Sigmoid colon (tissue), 7 donors: ENCODE measurements around the gene TBC1D10A. TPM values are rescaled to one million over a fixed set of nuclear protein-coding genes. Genes with fewer than 3 reads are reported as not detected.

Experiments used
- DNase-seq: peaks from one replicate; pipeline ENCODE4 v3.0.0-alpha.2; 2019
- H3K27ac ChIP-seq, 4 donors: fragments of 200-600 bp; sonication (generic); one replicate each; pipeline ENCODE4 v1.5.1; 2016 to 2019; ENCODE audit warnings: mild to moderate bottlenecking in 1 of 4
- H3K27me3 ChIP-seq, 3 donors: fragments of 200-600 bp; sonication (generic); one replicate each; pipeline ENCODE4 v1.5.1; 2019; ENCODE audit warnings: mild to moderate bottlenecking in 1 of 3
- H3K36me3 ChIP-seq, 4 donors: fragments of 200-600 bp; sonication (generic); one replicate each; pipeline ENCODE4 v1.5.1; 2016 to 2019
- H3K4me1 ChIP-seq, 4 donors: fragments of 200-600 bp; sonication (generic); one replicate each; pipeline ENCODE4 v1.5.1; 2017 to 2019
- H3K4me3 ChIP-seq, 4 donors: fragments of 200-600 bp; sonication (generic); one replicate each; pipeline ENCODE4 v1.5.1; 2017 to 2019; ENCODE audit warnings: mild to moderate bottlenecking in 2 of 4, moderate library complexity in 1 of 4
- H3K9me3 ChIP-seq, 4 donors: fragments of 200-600 bp in 3 of 4; sonication (generic) in 3 of 4; one replicate each; pipeline versions ENCODE4 v1.5.1 to v1.6.1; 2013 to 2019
- EP300 ChIP-seq, 4 donors: sonication (generic); formaldehyde crosslinking; IDR thresholded peaks; one replicate each; pipeline ENCODE4 v1.6.1; 2017; ENCODE audit warnings: antibody characterized with exemption in 4 of 4
- POLR2A ChIP-seq, 2 donors: fragments of 450-650 bp; IDR thresholded peaks; one replicate each; pipeline ENCODE4 v1.6.1; 2016; ENCODE audit warnings: antibody characterized with exemption in 2 of 2, mild to moderate bottlenecking in 2 of 2, moderate library complexity in 2 of 2
- POLR2AphosphoS5 ChIP-seq, 4 donors: sonication (generic); formaldehyde crosslinking; IDR thresholded peaks; one replicate each; pipeline ENCODE4 v1.6.1; 2017; ENCODE audit warnings: antibody characterized with exemption in 4 of 4
- WGBS, 2 donors: extraction: QIAGEN DNeasy Blood & Tissue Kit; methylation state at CpG; one replicate each; pipeline ENCODE4 v1.1.7; 2013; 5-methylcytosine and 5-hydroxymethylcytosine counted together
- intact Hi-C: fragments of 100-400 bp; cut with DNase I; formaldehyde crosslinking; loops from one replicate; pipeline ENCODE4 v1.15.1; 2023
- polyA plus RNA-seq, 3 donors: library from polyadenylated mRNA; stranded (reverse); fragments of 200-250 nt; gene quantifications; one replicate each; pipeline ENCODE4 v1.2.3, GENCODE V29; 2013
- total RNA-seq, 4 donors: library from RNA; depleted of rRNA; stranded (reverse); fragments of >200 nt; gene quantifications; one replicate each; pipeline ENCODE4 v1.1.0, GENCODE V29; 2016
- TF ChIP-seq, protein P1 (sequence below), 4 experiments: fragments of 450-650 bp in 3 of 4; fragments of 200-600 bp in 1 of 4; IDR thresholded peaks; one replicate each; pipeline ENCODE4 v1.5.1; 2016 to 2019; ENCODE audit warnings: antibody characterized with exemption in 4 of 4, mild to moderate bottlenecking in 3 of 4, moderate library complexity in 2 of 4
- donor health status: healthy with polysubstance abuse.
- donor health status: Bipolar disorder and iron deficiency.
- donor health status: healthy.

Gene TBC1D10A
- total and polyA plus RNA-seq, 7 donors, result 12.5 to 35.4 (median 29.1) TPM

DNA sequence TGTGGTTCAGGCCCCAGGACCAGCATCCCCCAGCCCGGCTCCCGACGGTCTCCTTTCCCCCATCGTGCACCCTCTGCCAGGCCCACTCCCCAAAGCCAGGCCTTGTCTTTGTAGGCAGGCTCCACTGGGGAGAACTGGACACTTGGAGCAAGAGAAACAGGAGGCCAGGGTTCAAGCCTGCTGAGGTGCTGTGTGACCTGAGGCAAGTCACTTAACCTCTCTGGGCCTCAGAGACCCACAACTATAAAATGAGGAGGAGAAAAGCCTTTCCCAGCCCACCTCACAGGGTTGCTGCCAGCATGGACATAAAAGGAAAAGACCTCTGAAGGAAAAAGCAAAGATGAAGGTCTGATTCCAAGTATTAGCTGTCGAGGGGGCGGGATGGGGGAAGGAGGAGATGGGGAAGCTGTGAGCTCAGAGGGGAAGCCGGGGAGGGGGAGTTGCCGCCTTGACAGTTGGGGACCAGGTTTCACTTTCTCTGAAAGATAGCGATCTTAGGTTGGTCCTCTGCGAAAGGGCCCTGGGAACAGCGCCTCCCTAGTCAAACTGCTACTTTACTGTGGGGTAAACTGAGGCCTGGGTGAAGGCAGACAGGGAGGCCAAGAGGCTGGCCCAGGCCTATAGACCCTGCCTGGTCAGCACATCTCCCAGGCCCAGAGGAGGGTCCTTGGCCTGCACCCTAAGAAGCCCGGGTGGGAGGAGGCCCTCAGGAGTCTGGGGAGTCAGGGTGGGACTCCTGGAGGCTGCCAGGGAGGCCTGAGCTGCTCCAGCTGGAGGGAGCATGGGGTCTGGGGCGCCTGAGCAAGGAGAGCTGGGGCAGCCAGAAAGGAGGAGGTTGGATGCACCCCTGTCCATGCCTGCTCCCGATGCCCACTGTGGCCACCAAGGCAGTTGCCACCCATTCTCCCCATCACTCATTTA, 59.1 kb downstream of the TBC1D10A start:
- Histone ChIP-seq H3K4me3 (peak overlapping the region in 1 of 4 donors; percentile 36), H3K9me3 (no peaks in the 10 kb centered on the region), H3K36me3 (no peaks in the 10 kb centered on the region), H3K27me3 (no peaks in the 10 kb centered on the region), H3K4me1 (peaks cover 0 to 7% (median 2%) of the 10 kb centered on the region in 4 donors), H3K27ac (peak overlapping the region in 2 of 4 donors; percentile 45 to 62)
- TF ChIP-seq POLR2A (IDR thresholded peaks at IDR 0.05), result no peak
- TF ChIP-seq POLR2AphosphoS5 (IDR thresholded peaks at IDR 0.05), result no peak
- no peak for TF ChIP-seq EP300 (IDR thresholded peaks at IDR 0.05)
- TF ChIP-seq, protein P1, sequence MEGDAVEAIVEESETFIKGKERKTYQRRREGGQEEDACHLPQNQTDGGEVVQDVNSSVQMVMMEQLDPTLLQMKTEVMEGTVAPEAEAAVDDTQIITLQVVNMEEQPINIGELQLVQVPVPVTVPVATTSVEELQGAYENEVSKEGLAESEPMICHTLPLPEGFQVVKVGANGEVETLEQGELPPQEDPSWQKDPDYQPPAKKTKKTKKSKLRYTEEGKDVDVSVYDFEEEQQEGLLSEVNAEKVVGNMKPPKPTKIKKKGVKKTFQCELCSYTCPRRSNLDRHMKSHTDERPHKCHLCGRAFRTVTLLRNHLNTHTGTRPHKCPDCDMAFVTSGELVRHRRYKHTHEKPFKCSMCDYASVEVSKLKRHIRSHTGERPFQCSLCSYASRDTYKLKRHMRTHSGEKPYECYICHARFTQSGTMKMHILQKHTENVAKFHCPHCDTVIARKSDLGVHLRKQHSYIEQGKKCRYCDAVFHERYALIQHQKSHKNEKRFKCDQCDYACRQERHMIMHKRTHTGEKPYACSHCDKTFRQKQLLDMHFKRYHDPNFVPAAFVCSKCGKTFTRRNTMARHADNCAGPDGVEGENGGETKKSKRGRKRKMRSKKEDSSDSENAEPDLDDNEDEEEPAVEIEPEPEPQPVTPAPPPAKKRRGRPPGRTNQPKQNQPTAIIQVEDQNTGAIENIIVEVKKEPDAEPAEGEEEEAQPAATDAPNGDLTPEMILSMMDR (IDR thresholded peaks at IDR 0.05), result no peak
- no peak for DNase-seq
- WGBS, 2 donors, result 55 to 86% methylated on average over 14 of the region's 14 CpGs
- intact Hi-C loops, result no loop called here

DNA sequence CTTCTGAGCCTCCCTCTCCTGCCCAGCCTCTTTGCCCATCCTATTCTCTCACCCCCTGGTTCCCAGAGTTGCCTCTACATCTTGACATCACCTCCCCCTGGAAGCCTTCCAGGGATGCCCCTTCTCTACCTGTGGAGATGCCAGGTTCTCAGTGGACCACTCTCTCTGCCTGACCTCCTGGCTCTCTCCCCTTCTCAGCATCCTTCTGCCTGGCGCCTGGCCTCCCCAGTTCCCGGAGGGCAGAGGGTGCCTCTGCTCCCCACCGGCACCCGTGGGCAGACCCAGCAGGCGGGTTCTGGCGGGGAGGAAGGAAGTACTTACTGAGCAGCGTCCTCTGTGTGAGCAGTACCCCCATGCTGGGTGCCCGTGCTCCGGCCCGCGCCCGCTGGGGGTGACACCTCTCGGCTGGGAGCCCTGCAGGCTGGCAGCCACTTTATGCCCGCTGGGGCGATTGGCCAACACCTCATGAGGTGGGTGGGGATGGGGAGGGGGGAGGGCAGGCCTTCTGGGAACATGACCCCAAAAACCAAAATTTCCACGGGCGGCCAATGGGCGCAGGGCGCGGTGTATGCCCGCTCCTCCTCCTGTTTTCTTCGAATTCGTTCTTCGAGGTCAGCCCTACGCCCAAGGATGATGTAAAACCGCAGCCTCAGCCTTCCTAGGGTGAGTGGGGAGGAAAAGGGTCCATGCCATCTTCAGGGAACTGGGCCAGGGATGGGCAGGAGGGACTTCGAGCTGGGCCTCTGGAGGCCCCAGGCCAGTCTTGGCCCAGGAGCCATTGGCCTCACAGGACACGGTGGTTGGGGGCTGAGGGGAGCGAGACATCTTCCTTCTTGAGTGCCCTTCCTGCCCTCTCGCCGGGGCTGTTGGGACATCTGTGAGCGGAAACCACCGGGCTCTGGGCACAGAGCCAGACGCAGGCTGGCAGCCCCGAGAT, 60.0 kb downstream of the TBC1D10A start, which contains the start of gene OSM:
Gene OSM (minus strand): TSS at position 407 of the 937 bp plus-strand sequence. CDS start 52 bp downstream, at position 355.
- DNase-seq, result peak; percentile 82
- WGBS, 2 donors, result 48 to 72% methylated on average over 35 of the region's 35 CpGs
- no peaks in the 10 kb centered on the region for H3K27me3 ChIP-seq
- H3K9me3 ChIP-seq, result no peaks in the 10 kb centered on the region
- peak within 1 kb of the TSS; percentile 18 to 66 (median 54) for H3K27ac ChIP-seq
- TF ChIP-seq EP300 (IDR thresholded peaks at IDR 0.05) (no peak), POLR2AphosphoS5 (IDR thresholded peaks at IDR 0.05) (peak in 1 of 4 donors; percentile 27), POLR2A (IDR thresholded peaks at IDR 0.05) (peak in 1 of 2 donors; percentile 15)
- TF ChIP-seq, protein P1 (IDR thresholded peaks at IDR 0.05), result no peak
- H3K4me1 ChIP-seq, result peaks cover 0 to 7% (median 2%) of the 10 kb centered on the region in 4 donors
- intact Hi-C loops, result no loop called here
- H3K4me3 ChIP-seq, result peak within 1 kb of the TSS in 3 of 4 donors; percentile 11 to 36 (median 19)
- no peaks in the 10 kb centered on the region for H3K36me3 ChIP-seq

DNA sequence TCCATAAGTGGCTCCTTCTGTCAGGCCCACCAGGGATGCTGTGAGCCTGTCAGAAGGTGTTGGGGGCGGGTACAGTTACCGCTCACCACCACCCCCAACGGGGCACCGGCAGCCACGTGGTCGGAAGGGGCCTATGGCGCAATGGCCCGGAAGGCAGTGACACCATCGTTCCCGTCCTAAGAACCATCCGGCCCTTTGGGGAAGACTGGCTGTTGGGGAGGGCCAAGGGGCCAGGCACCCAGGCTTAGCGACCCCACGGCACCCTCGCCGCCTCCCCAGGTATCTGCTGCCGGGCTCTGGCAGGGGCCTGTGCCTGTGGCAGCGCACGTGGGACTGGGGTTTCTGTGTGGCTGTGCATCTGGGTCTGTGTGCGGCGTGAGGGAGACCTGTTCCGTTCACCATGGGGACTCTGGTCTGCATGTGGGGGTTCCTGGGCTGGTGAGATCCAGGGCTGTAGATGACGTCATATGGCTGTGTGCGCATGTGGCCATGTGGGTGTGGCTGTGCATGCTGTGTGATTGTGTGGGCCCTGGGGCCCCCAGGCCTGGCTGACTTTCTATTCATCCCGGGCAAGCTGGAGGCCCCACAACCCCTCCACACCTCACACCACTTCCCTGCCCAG, 60.8 kb downstream of the TBC1D10A start:
- WGBS, 2 donors, result 50 to 72% methylated on average over 24 of the region's 24 CpGs
- H3K36me3 ChIP-seq, result no peaks in the 10 kb centered on the region
- H3K4me3 ChIP-seq, result peak overlapping the region in 3 of 4 donors; percentile 11 to 36 (median 19)
- H3K4me1 ChIP-seq, result peaks cover 0 to 7% (median 2%) of the 10 kb centered on the region in 4 donors
- TF ChIP-seq EP300 (IDR thresholded peaks at IDR 0.05) (no peak), POLR2AphosphoS5 (IDR thresholded peaks at IDR 0.05) (peak in 3 of 4 donors; percentile 50 to 63 (median 63)), POLR2A (IDR thresholded peaks at IDR 0.05) (peak in 1 of 2 donors; percentile 21)
- H3K27ac ChIP-seq, result peak overlapping the region; percentile 18 to 66 (median 54)
- DNase-seq, result peak; percentile 78
- intact Hi-C loops, result no loop called here
- no peaks in the 10 kb centered on the region for H3K27me3 ChIP-seq
- no peaks in the 10 kb centered on the region for H3K9me3 ChIP-seq

DNA sequence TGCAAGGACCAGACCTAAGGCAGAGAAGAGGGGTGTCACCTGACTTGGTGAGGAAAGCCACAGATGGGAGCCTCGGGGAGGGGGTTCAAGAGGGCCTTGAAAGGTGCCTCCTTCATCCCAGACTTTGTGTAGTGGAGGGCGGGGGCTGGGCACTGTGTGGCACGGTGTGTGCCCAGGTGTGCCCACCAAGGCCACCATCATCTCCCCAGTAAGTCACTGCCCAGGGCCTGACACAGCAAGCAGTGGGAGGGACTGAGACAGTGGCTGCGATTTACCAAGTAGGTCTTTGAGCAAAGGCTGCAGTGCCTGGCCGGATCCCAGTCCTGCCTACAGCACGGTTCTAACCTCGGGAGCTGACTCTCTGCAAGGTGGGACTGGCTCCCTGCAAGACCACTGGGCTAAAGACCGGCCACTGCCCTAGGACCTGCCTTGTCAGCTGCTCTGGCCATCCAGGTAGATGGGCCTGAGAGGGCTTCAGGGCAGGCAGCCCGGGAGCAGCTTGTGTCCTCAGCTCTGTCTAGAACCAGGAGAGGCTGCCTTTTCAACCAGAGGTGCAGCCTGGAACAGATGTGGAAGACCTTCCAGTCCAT, 61.5 kb downstream of the TBC1D10A start:
- intact Hi-C loops, result no loop called here
- Histone ChIP-seq H3K36me3 (no peaks in the 10 kb centered on the region), H3K9me3 (no peaks in the 10 kb centered on the region), H3K27me3 (no peaks in the 10 kb centered on the region), H3K4me3 (no peak overlapping the region), H3K4me1 (peaks cover 0 to 7% (median 2%) of the 10 kb centered on the region in 4 donors), H3K27ac (peak overlapping the region in 1 of 4 donors; percentile 62)
- no peak for DNase-seq
- WGBS, 2 donors, result 88 to 90% methylated on average over 9 of the region's 9 CpGs
- TF ChIP-seq EP300 (IDR thresholded peaks at IDR 0.05), result no peak
- no peak for TF ChIP-seq POLR2AphosphoS5 (IDR thresholded peaks at IDR 0.05)
- TF ChIP-seq POLR2A (IDR thresholded peaks at IDR 0.05), result no peak
- TF ChIP-seq, protein P1 (IDR thresholded peaks at IDR 0.05), result no peak
